Ovary (tissue), 3 donors: Measurements from ENCODE around the gene RFESD.

Source experiments
- CTCF ChIP-seq, 3 donors: fragments of 450-650 bp in 2 of 3; fragments of 200-600 bp in 1 of 3; IDR thresholded peaks; one replicate each; pipeline versions ENCODE4 v1.5.1 to v1.8.0; 2016 to 2022; ENCODE audit warnings: antibody characterized with exemption in 3 of 3, mild to moderate bottlenecking in 1 of 3
- EP300 ChIP-seq: sonication (generic); formaldehyde crosslinking; IDR thresholded peaks from one replicate; pipeline ENCODE4 v1.6.1; 2017; ENCODE audit warnings: antibody characterized with exemption
- POLR2A ChIP-seq: fragments of 450-650 bp; IDR thresholded peaks from one replicate; pipeline ENCODE4 v1.6.1; 2017; ENCODE audit warnings: antibody characterized with exemption, mild to moderate bottlenecking, moderate library complexity
- donor health status: DM: no; HTN: no; CAD: no.

GRCh38 chr5:95649274-95649673 is 2.7 kb downstream of the RFESD start:
- TF ChIP-seq CTCF (IDR thresholded peaks at IDR 0.05) (no peak), POLR2A (no peak), EP300 (no peak)
